K562 (cell line): Measurements from ENCODE around the gene IMMP2L. TPM values are rescaled to one million over a fixed set of nuclear protein-coding genes. Genes with fewer than 3 reads are reported as not detected.

ENCODE experiments used
- ATAC-seq: fragments of 200-7000 bp; cut with Tn5 transposase; 3 replicates; pipeline ENCODE4 v1.9.1; 2020; ENCODE audit warnings: moderate library complexity
- BruUV-seq: library from RNA; stranded (reverse); fragments of 400-500 nt; replicated peaks from 2 replicates; lab custom pipeline; 2021; lab: Mats Ljungman, UMichigan
- CTCF ChIA-PET: fragments of 300-600 bp; formaldehyde crosslinking; extraction: SDS; loops from one replicate; lab custom pipeline; 2021; ENCODE audit warnings: low intra/inter-chr PET ratio; lab: Yijun Ruan, JAX
- POLR2A ChIA-PET: fragments of 300-600, 350-650 bp; sonication (Branson Sonifier 250); formaldehyde crosslinking; extraction: SDS; loops from one replicate; lab custom pipeline; 2021; ENCODE audit warnings: antibody characterized with exemption, inconsistent platforms; lab: Yijun Ruan, JAX
- DNase-seq, 4 experiments: peaks; one replicate each; pipeline versions ENCODE4 v3.0.0 to v3.0.0-alpha.2; 2011 to 2018; ENCODE audit warnings: low spot score in 3 of 4, mixed read lengths in 3 of 4; ENCODE audit errors: extremely low read depth in 1 of 4
- FAIRE-seq: peaks from 2 replicates; lab custom pipeline; 2011; peaks lifted over from hg19 to GRCh38; lab: Jason Lieb, UNC
- H2AFZ ChIP-seq: 2 replicates; pipeline ENCODE4 v1.6.0; 2011; ENCODE audit warnings: low read depth, low read length, control low read depth, inconsistent platforms
- H3K27ac ChIP-seq: fragments of 200-600 bp; 3 replicates; pipeline ENCODE4 v1.8.0; 2011; ENCODE audit warnings: low read depth, mild to moderate bottlenecking, control low read depth, inconsistent platforms, low read length, moderate library complexity, mixed read lengths; ENCODE audit errors: extremely low read depth
- H3K27me3 ChIP-seq, 2 experiments: fragments of 300-600 bp in 1 of 2; 2 replicates in 1 of 2; 3 replicates in 1 of 2; pipeline versions ENCODE4 v1.6.0 to v1.8.0; 2011; ENCODE audit warnings: inconsistent platforms in 2 of 2, low read length in 2 of 2, mild to moderate bottlenecking in 1 of 2, mixed read lengths in 1 of 2, moderate library complexity in 1 of 2; ENCODE audit not compliant: control insufficient read depth in 2 of 2, insufficient read depth in 2 of 2
- H3K36me3 ChIP-seq: fragments of 300-600 bp; 3 replicates; pipeline ENCODE4 v1.8.0; 2011; ENCODE audit warnings: mild to moderate bottlenecking, low read length, inconsistent platforms; ENCODE audit not compliant: control insufficient read depth, insufficient read depth
- H3K4me1 ChIP-seq, 2 experiments: fragments of 200-600 bp in 1 of 2; replicated peaks in 1 of 2; 2 replicates in 1 of 2; 3 replicates in 1 of 2; pipeline versions ENCODE4 v1.5.1 to v1.8.0; 2011; ENCODE audit warnings: inconsistent platforms in 2 of 2, low read length in 2 of 2, mild to moderate bottlenecking in 1 of 2, mixed read lengths in 1 of 2, moderate library complexity in 1 of 2; ENCODE audit not compliant: control insufficient read depth in 2 of 2, insufficient read depth in 2 of 2
- H3K4me2 ChIP-seq: 2 replicates; pipeline ENCODE4 v1.6.1; 2011; ENCODE audit warnings: low read length, control low read depth, inconsistent platforms, mixed read lengths; ENCODE audit not compliant: insufficient read depth
- H3K4me3 ChIP-seq: fragments of 200-600 bp; sonication (generic), shearing (Covaris generic); 2 replicates; pipeline ENCODE4 v1.5.1; 2016; ENCODE audit warnings: control low read depth, inconsistent platforms
- H3K79me2 ChIP-seq: fragments of 200-600 bp; 3 replicates; pipeline ENCODE4 v1.8.0; 2011; ENCODE audit warnings: low read length, inconsistent platforms; ENCODE audit not compliant: control insufficient read depth, insufficient read depth
- H3K9ac ChIP-seq, 2 experiments: 2 replicates each; pipeline versions ENCODE4 v1.6.0 to v1.6.1; 2011; ENCODE audit warnings: low read depth in 2 of 2, low read length in 2 of 2, control low read depth in 1 of 2, inconsistent platforms in 1 of 2, mild to moderate bottlenecking in 1 of 2, mixed read lengths in 1 of 2; ENCODE audit not compliant: insufficient read depth in 1 of 2
- H3K9me1 ChIP-seq: one replicate; pipeline ENCODE4 v1.6.0; 2011; ENCODE audit warnings: inconsistent platforms, mild to moderate bottlenecking, low read length, moderate library complexity; ENCODE audit not compliant: control insufficient read depth, insufficient read depth
- H3K9me3 ChIP-seq: replicated peaks from 2 replicates; pipeline ENCODE4 v1.5.1; 2011; ENCODE audit warnings: low read depth, low read length, inconsistent platforms; ENCODE audit not compliant: control insufficient read depth, insufficient read depth
- H4K20me1 ChIP-seq: replicated peaks from 2 replicates; pipeline ENCODE4 v1.6.1; 2011; ENCODE audit warnings: low read length, inconsistent platforms, mixed read lengths; ENCODE audit not compliant: control insufficient read depth, insufficient read depth
- ATF1 ChIP-seq, 2 experiments: fragments of 450-650 bp in 1 of 2; IDR thresholded peaks; 2 replicates each; pipeline ENCODE4 v1.6.1; 2016; ENCODE audit warnings: missing compliant biosample characterization in 1 of 2, missing genetic modification characterization in 1 of 2
- BCL6 ChIP-seq: fragments of 250-450 bp; sonication (Bioruptor Pico); IDR thresholded peaks from 2 replicates; pipeline ENCODE4 v1.4.0; 2020
- CXXC5 ChIP-seq: fragments of 250-450 bp; sonication (Bioruptor Pico); IDR thresholded peaks from 2 replicates; pipeline ENCODE4 v1.8.0; 2022; ENCODE audit warnings: inconsistent platforms, mild to moderate bottlenecking, moderate library complexity
- EWSR1 ChIP-seq: fragments of 450-650 bp; IDR thresholded peaks from 2 replicates; pipeline ENCODE4 v1.6.1; 2018; ENCODE audit warnings: borderline replicate concordance, mild to moderate bottlenecking, low read depth, moderate library complexity; ENCODE audit not compliant: partially characterized antibody
- NCOA6 ChIP-seq: fragments of 450-650 bp; IDR thresholded peaks from 2 replicates; pipeline ENCODE4 v1.6.1; 2017; ENCODE audit warnings: mild to moderate bottlenecking
- PATZ1 ChIP-seq: fragments of 250-450 bp; sonication (Bioruptor Pico); IDR thresholded peaks from 2 replicates; pipeline ENCODE4 v1.5.0; 2020; ENCODE audit warnings: mild to moderate bottlenecking, borderline replicate concordance
- SMAD2 ChIP-seq: fragments of 150-350 bp; IDR thresholded peaks from 2 replicates; pipeline ENCODE4 v1.6.1; 2014; ENCODE audit warnings: low read depth, mild to moderate bottlenecking, low read length
- ZNF175 ChIP-seq: fragments of 200-800 bp; sonication (Bioruptor generic); IDR thresholded peaks from 2 replicates; pipeline ENCODE4 v1.6.1; 2016; ENCODE audit warnings: low read depth, mild to moderate bottlenecking, missing genetic modification characterization, missing compliant biosample characterization
- ZNF444 ChIP-seq: fragments of 250-450 bp; sonication (Bioruptor Pico); IDR thresholded peaks from 2 replicates; pipeline ENCODE4 v1.4.0; 2020; ENCODE audit warnings: mild to moderate bottlenecking, moderate library complexity
- ZNF655 ChIP-seq: fragments of 250-450 bp; sonication (Bioruptor Pico); IDR thresholded peaks from 2 replicates; pipeline ENCODE4 v1.5.0; 2021
- in situ Hi-C: fragments of 300-500 bp; cut with MboI; formaldehyde crosslinking; loops from 4 replicates; pipeline ENCODE4 v1.15.0; 2018; ENCODE audit warnings: inconsistent platforms, mixed read lengths
- intact Hi-C: fragments of 100-400 bp; cut with micrococcal nuclease; formaldehyde crosslinking; loops from 2 replicates; pipeline ENCODE4 v1.14.2; 2022
- polyA plus RNA-seq, 8 experiments: library from polyadenylated mRNA; depleted of rRNA in 4 of 8; stranded (reverse) in 5 of 8; unstranded in 3 of 8; fragments of >200 nt; fragmentation: Nextera tagmentation in 2 of 8; fragmentation: Illumina TruSeq in 1 of 8; extraction: Ambion mirVana in 2 of 8; extraction: Trizol in 1 of 8; gene quantifications; 2 replicates each; pipeline versions ENCODE4 v1.2.1 to v1.2.3, GENCODE V29; 2011 to 2014; ENCODE audit warnings: inconsistent platforms in 1 of 8, missing spikeins in 1 of 8
- total RNA-seq, 7 experiments: library from RNA; depleted of rRNA in 6 of 7; stranded (reverse); fragments of >200 nt in 6 of 7; fragmentation: Illumina TruSeq in 2 of 7; extraction: Trizol in 2 of 7; gene quantifications; 2 replicates each; pipeline versions ENCODE4 v1.2.1 to v1.2.3, GENCODE V29; 2011 to 2021; ENCODE audit warnings: low replicate concordance in 1 of 7
- TF ChIP-seq, protein P1 (sequence below), 2 experiments: IDR thresholded peaks; 2 replicates each; pipeline ENCODE4 v1.6.1; 2012; ENCODE audit warnings: improper control_type of control experiment in 2 of 2, low read depth in 2 of 2, low read length in 2 of 2, borderline replicate concordance in 1 of 2
- TF ChIP-seq, protein P2 (sequence below): sonication (generic); formaldehyde crosslinking; IDR thresholded peaks from 2 replicates; pipeline ENCODE4 v1.8.1; 2023; ENCODE audit warnings: mild to moderate bottlenecking, missing genetic modification reagents
- TF ChIP-seq, protein P3 (sequence below): fragments of 250-450 bp; sonication (Bioruptor Pico); IDR thresholded peaks from 2 replicates; pipeline ENCODE4 v1.5.0; 2021; ENCODE audit warnings: mild to moderate bottlenecking, borderline replicate concordance

Gene IMMP2L
- total and polyA plus RNA-seq, 9 of the 15 experiments (the other 6 are each of a cell fraction or from before 2014, with no cell fraction given), result 29.7 to 116 (median 53.0) TPM

GRCh38 chr7:110975486-110975885 lies 586.8 kb downstream of the IMMP2L start:
- Histone ChIP-seq H3K36me3 (no peaks in the 10 kb centered on the region), H2AFZ (no peak overlapping the region), H3K79me2 (no peaks in the 10 kb centered on the region), H3K27ac (no peak overlapping the region), H3K9ac (no peak overlapping the region), H3K4me3 (no peak overlapping the region), H3K4me1 (no peaks in the 10 kb centered on the region), H3K9me3 (no peaks in the 10 kb centered on the region), H3K27me3 (no peaks in the 10 kb centered on the region), H4K20me1 (no peaks in the 10 kb centered on the region), H3K9me1 (no peaks in the 10 kb centered on the region), H3K4me2 (no peak overlapping the region)
- ATAC-seq (no peak), FAIRE-seq (no peak), DNase-seq (no peak)
- POLR2A ChIA-PET, result no interaction called here
- in situ Hi-C loops, result no loop called here
- BruUV-seq, result no TSS peak
- intact Hi-C loops, result no loop called here
- CTCF ChIA-PET, result no interaction called here
- no peak for TF ChIP-seq EWSR1
- no peak for TF ChIP-seq ZNF175
- TF ChIP-seq, protein P1, sequence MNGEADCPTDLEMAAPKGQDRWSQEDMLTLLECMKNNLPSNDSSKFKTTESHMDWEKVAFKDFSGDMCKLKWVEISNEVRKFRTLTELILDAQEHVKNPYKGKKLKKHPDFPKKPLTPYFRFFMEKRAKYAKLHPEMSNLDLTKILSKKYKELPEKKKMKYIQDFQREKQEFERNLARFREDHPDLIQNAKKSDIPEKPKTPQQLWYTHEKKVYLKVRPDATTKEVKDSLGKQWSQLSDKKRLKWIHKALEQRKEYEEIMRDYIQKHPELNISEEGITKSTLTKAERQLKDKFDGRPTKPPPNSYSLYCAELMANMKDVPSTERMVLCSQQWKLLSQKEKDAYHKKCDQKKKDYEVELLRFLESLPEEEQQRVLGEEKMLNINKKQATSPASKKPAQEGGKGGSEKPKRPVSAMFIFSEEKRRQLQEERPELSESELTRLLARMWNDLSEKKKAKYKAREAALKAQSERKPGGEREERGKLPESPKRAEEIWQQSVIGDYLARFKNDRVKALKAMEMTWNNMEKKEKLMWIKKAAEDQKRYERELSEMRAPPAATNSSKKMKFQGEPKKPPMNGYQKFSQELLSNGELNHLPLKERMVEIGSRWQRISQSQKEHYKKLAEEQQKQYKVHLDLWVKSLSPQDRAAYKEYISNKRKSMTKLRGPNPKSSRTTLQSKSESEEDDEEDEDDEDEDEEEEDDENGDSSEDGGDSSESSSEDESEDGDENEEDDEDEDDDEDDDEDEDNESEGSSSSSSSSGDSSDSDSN (IDR thresholded peaks at IDR 0.05; ENCODE audit: borderline replicate concordance in 1 of 2, low read depth in 2 of 2, low read length in 2 of 2), result no peak
- no peak for TF ChIP-seq PATZ1 (CRISPR knock-in tag)
- TF ChIP-seq, protein P2, sequence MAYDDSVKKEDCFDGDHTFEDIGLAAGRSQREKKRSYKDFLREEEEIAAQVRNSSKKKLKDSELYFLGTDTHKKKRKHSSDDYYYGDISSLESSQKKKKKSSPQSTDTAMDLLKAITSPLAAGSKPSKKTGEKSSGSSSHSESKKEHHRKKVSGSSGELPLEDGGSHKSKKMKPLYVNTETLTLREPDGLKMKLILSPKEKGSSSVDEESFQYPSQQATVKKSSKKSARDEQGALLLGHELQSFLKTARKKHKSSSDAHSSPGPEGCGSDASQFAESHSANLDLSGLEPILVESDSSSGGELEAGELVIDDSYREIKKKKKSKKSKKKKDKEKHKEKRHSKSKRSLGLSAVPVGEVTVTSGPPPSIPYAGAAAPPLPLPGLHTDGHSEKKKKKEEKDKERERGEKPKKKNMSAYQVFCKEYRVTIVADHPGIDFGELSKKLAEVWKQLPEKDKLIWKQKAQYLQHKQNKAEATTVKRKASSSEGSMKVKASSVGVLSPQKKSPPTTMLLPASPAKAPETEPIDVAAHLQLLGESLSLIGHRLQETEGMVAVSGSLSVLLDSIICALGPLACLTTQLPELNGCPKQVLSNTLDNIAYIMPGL, result no peak
- TF ChIP-seq SMAD2, result no peak
- no peak for TF ChIP-seq ATF1 (CRISPR knock-in tag; IDR thresholded peaks at IDR 0.05)
- TF ChIP-seq ATF1 (tag; IDR thresholded peaks at IDR 0.05), result no peak
- no peak for TF ChIP-seq CXXC5 (CRISPR knock-in tag)
- TF ChIP-seq, protein P3, sequence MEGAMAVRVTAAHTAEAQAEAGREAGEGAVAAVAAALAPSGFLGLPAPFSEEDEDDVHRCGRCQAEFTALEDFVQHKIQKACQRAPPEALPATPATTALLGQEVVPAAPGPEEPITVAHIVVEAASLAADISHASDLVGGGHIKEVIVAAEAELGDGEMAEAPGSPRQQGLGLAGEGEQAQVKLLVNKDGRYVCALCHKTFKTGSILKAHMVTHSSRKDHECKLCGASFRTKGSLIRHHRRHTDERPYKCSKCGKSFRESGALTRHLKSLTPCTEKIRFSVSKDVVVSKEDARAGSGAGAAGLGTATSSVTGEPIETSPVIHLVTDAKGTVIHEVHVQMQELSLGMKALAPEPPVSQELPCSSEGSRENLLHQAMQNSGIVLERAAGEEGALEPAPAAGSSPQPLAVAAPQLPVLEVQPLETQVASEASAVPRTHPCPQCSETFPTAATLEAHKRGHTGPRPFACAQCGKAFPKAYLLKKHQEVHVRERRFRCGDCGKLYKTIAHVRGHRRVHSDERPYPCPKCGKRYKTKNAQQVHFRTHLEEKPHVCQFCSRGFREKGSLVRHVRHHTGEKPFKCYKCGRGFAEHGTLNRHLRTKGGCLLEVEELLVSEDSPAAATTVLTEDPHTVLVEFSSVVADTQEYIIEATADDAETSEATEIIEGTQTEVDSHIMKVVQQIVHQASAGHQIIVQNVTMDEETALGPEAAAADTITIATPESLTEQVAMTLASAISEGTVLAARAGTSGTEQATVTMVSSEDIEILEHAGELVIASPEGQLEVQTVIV (CRISPR knock-in tag), result no peak
- no peak for TF ChIP-seq ZNF655 (CRISPR knock-in tag)
- no peak for TF ChIP-seq BCL6 (CRISPR knock-in tag)
- no peak for TF ChIP-seq ZNF444
- no peak for TF ChIP-seq NCOA6
